Measurements from ENCODE around the gene UBE2G1.

GRCh38 chr17:4305224-4305623 lies 61.3 kb downstream of the UBE2G1 start:
- no peak for TF ChIP-seq SP1 (CRISPR knock-in tag; IDR thresholded peaks at IDR 0.05)
- no peak for TF ChIP-seq ZFP36 (IDR thresholded peaks at IDR 0.05; ENCODE audit: low read depth, low read length, partially characterized antibody)
- no peak for TF ChIP-seq POLR2A (conservative IDR thresholded peaks at IDR 0.05)
- no peak for TF ChIP-seq FOXK2 (conservative IDR thresholded peaks at IDR 0.05 in 1 of 2, IDR thresholded peaks at IDR 0.05 in 1 of 2; ENCODE audit: low read depth in 2 of 2)
- no peak for TF ChIP-seq BRCA1 (IDR thresholded peaks at IDR 0.05)
- no peak for TF ChIP-seq BRCA1 (CRISPR knock-in tag; IDR thresholded peaks at IDR 0.05)
- no peak for TF ChIP-seq ZNF79 (CRISPR knock-in tag; IDR thresholded peaks at IDR 0.05; ENCODE audit: low read depth)
- no peak for TF ChIP-seq BMI1 (IDR thresholded peaks at IDR 0.05; ENCODE audit: low read length)
- TF ChIP-seq, protein P1, sequence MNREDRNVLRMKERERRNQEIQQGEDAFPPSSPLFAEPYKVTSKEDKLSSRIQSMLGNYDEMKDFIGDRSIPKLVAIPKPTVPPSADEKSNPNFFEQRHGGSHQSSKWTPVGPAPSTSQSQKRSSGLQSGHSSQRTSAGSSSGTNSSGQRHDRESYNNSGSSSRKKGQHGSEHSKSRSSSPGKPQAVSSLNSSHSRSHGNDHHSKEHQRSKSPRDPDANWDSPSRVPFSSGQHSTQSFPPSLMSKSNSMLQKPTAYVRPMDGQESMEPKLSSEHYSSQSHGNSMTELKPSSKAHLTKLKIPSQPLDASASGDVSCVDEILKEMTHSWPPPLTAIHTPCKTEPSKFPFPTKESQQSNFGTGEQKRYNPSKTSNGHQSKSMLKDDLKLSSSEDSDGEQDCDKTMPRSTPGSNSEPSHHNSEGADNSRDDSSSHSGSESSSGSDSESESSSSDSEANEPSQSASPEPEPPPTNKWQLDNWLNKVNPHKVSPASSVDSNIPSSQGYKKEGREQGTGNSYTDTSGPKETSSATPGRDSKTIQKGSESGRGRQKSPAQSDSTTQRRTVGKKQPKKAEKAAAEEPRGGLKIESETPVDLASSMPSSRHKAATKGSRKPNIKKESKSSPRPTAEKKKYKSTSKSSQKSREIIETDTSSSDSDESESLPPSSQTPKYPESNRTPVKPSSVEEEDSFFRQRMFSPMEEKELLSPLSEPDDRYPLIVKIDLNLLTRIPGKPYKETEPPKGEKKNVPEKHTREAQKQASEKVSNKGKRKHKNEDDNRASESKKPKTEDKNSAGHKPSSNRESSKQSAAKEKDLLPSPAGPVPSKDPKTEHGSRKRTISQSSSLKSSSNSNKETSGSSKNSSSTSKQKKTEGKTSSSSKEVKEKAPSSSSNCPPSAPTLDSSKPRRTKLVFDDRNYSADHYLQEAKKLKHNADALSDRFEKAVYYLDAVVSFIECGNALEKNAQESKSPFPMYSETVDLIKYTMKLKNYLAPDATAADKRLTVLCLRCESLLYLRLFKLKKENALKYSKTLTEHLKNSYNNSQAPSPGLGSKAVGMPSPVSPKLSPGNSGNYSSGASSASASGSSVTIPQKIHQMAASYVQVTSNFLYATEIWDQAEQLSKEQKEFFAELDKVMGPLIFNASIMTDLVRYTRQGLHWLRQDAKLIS (CRISPR knock-in tag; IDR thresholded peaks at IDR 0.05) = no peak

All from K562 (cell line).